LNCAP (cell line): ENCODE measurements around the gene STK31.
A peak's percentile ranks its signal among the peaks of the same experiment; 100 is the strongest.

ENCODE experiments used
- CTCF ChIP-seq: fragments of 450-650 bp; IDR thresholded peaks from 2 replicates; pipeline ENCODE4 v1.5.1; 2017; ENCODE audit warnings: mild to moderate bottlenecking

The STK31 gene

DNA sequence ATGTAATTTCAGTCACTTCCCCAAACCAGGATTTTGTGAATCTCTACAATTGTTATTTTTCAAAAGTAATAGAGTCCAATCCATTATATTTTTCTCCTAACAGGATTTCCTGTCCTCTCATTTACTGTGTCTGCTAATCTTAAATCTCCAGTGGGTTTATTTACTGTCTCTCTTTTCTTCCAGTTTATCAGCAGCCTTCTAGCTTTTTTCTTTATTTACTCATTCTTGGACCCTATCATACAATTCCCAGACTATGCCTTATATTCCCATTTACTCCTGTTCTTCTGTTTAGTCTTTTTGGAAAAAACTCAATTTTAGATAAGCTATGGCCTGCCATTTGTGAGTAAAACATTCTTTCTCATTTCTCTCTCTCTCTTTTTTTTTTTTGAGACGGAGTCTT is 94.7 kb downstream of the STK31 start:
- no peak for TF ChIP-seq CTCF

DNA sequence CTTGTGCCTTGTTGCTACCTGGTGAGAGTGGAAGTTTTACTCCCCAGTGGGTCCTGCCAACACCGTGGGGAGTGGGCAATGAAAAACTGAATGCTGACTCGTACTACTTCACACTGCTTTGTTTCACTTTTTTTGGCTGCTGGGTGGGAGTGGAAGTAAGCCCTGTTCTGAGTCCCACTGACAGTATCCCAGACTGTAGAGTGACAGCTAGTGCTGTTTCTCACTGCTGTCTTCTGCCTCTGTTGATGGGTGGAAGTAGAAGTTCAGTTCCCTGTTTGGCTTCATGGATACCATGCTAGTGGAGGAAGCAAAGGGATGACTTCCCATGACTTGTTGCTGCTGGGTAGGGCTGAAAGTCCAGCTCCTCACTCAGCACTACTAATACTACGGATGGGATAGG is 98.4 kb downstream of the STK31 start:
- TF ChIP-seq CTCF: no peak

DNA sequence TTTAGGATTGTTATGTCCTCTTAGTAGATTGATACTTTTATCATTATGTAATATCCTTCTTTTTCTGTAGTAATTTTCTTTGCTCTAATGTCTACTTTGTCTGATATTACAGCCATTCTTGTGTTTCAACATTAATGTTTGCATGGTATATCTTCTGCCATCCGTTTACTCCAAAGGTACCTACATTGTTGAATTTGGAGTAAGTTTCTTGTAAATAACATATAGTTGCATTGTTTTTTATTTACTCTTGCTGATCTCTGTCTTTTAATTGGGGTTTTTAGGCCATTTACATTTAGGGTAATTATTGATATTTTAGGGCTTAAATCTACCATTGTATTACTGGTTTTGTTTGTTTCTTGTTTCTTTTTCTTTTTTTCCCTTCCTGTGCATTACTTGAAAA is 100.1 kb downstream of the STK31 start:
- TF ChIP-seq CTCF: no peak

GRCh38 chr7:23811540-23811939 is 101.5 kb downstream of the STK31 start:
- peak; percentile 38; the same call in 1 of the 2 replicates for TF ChIP-seq CTCF

DNA sequence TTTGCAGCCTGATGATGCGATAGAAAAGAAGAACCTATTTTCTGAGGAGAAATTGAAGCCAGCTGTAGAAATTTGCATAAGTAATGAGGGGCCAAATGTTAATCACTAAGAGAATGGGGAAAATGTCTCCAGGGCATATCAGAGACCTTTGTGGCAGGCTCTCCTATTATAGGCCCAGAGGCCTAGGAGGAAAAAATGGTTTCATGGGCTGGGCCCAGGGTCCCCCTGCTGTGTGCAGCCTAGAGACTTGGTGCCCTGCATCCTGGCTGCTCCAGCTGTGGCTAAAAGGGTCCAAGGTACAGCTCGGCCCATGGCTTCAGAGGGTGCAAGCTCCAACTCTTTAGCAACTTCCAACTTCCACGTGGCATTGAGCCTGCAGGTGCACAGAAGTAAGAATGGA is 123.4 kb downstream of the STK31 start:
- TF ChIP-seq CTCF: no peak

DNA sequence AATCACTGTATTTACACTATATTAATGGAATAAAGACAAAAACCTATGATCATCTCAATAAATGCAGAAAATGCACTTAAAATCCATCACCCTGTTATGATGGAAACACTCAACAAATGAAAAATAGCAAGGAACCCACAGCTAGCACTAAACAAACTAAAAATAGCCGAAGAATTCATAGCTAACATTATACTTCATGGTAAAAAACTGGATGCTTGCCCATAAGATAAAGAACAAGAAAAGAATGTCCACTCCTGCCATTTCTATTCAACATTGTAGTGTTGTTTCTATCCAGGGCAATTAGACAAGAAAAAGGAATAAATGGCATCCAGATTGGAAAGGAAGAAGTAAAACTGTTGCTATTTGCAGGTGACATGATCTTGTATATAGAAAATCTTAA is 142.1 kb downstream of the STK31 start:
- TF ChIP-seq CTCF: no peak

- no peak for TF ChIP-seq CTCF
These were observed 143.0 kb downstream of the STK31 start for GRCh38 chr7:23852988-23853387.

DNA sequence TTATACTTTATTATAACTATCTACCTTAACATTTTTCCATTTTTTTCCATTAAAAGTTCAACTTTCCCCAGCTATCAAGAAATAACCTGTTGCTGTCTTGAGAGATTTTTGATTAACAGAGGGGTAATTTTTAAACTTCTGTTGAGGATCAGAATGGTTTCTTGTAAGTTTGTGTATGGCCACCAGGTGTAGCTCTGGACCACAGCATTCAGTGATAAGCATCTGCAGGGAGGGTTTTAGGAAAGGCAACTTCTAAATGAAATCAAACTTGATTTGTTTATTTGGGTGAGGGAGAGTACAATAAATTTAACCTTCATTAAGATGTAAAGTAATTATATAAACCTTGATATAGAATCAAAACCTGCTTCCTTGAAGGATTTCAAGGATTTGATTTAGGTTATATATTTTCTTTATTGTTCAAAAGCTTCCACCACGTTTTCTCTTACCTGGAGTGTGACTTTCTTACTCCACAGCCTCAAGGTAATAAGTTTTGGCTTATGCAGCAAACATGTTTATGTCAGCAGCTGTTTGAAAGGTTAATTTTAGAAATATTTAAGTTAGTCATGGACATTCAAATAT is 153.3 kb downstream of the STK31 start:
- peak; percentile 81 for TF ChIP-seq CTCF
